Small intestine (tissue), 7 donors: ENCODE measurements around the gene LTBP2. TPM values are rescaled to one million over a fixed set of nuclear protein-coding genes. Genes with fewer than 3 reads are reported as not detected.

ENCODE experiments used
- DNase-seq, 2 donors: peaks; one replicate each; pipeline versions ENCODE4 v3.0.0 to v3.0.0-alpha.2; 2013
- FAIRE-seq: peaks from 2 replicates; lab custom pipeline; 2012; peaks lifted over from hg19 to GRCh38; lab: Jason Lieb, UNC
- H3K27ac ChIP-seq, 3 donors: one replicate each; pipeline ENCODE4 v1.5.1; 2013; ENCODE audit warnings: low read length in 2 of 3, mild to moderate bottlenecking in 2 of 3, control low read depth in 1 of 3, inconsistent platforms in 1 of 3, low read depth in 1 of 3, moderate library complexity in 1 of 3
- H3K27me3 ChIP-seq, 3 donors: one replicate each; pipeline ENCODE4 v1.6.1; 2013; ENCODE audit warnings: low read length in 3 of 3, inconsistent platforms in 1 of 3; ENCODE audit not compliant: control insufficient read depth in 3 of 3, insufficient read depth in 3 of 3
- H3K36me3 ChIP-seq, 3 donors: one replicate each; pipeline ENCODE4 v1.6.1; 2013; ENCODE audit warnings: low read length in 3 of 3, inconsistent platforms in 1 of 3, low read depth in 1 of 3, mild to moderate bottlenecking in 1 of 3, moderate library complexity in 1 of 3; ENCODE audit not compliant: control insufficient read depth in 3 of 3, insufficient read depth in 2 of 3
- H3K4me1 ChIP-seq, 3 donors: one replicate each; pipeline ENCODE4 v1.6.1; 2013; ENCODE audit warnings: low read length in 2 of 3, inconsistent platforms in 1 of 3, low read depth in 1 of 3, mild to moderate bottlenecking in 1 of 3, moderate library complexity in 1 of 3; ENCODE audit not compliant: control insufficient read depth in 3 of 3, insufficient read depth in 2 of 3
- H3K4me3 ChIP-seq, 3 donors: one replicate each; pipeline ENCODE4 v1.5.1; 2013; ENCODE audit warnings: low read length in 3 of 3, control low read depth in 1 of 3, inconsistent platforms in 1 of 3, low read depth in 1 of 3, mild to moderate bottlenecking in 1 of 3, moderate library complexity in 1 of 3
- H3K9me3 ChIP-seq, 2 donors: one replicate each; pipeline ENCODE4 v1.6.1; 2013; ENCODE audit warnings: low read depth in 1 of 2, low read length in 1 of 2; ENCODE audit not compliant: control insufficient read depth in 2 of 2, insufficient read depth in 1 of 2
- WGBS, 3 donors: extraction: QIAGEN DNeasy Blood & Tissue Kit; methylation state at CpG; one replicate each; pipeline ENCODE4 v1.1.7; 2013; 5-methylcytosine and 5-hydroxymethylcytosine counted together
- polyA plus RNA-seq, 4 donors: library from polyadenylated mRNA; stranded (reverse) in 3 of 4; unstranded in 1 of 4; fragments of 200-250 nt in 3 of 4; fragments of 120-200 nt in 1 of 4; gene quantifications; one replicate each; pipeline versions ENCODE4 v1.2.1 to v1.2.3, GENCODE V29; 2013
- donor health status: healthy with polysubstance abuse.
- donor health status: control.
- donor health status: control.
- donor health status: Bipolar disorder and iron deficiency.
- donor health status: healthy.

Gene LTBP2
- polyA plus RNA-seq, 4 donors = 0.22 to 1.8 (median 1.1) TPM

DNA sequence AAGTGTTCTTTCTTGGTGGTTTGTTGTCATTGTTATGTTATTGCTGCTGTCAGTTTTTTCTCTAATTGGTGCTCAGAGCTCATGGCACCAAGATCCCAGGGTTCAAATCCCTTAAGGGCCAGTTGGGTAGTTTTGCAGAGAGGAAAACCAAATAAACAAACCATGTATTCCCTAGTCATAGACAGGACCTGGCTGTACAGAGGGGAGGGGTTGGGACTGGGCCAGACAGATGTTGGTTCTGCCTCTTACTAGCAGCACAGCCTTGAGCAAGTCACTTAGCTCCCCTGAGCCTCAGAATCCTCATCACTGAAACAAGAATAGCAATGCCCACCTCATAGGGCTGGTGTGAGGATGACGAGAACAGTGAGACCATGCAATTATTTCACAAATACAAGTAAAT is 53.4 kb downstream of the LTBP2 start:
- no peaks in the 10 kb centered on the region for H3K36me3 ChIP-seq
- WGBS, 3 donors = 84 to 91% (median 89%) methylated on average over 1 of the region's 1 CpG
- FAIRE-seq = no peak
- no peak for DNase-seq
- no peak overlapping the region for H3K4me3 ChIP-seq
- no peaks in the 10 kb centered on the region for H3K4me1 ChIP-seq
- no peaks in the 10 kb centered on the region for H3K9me3 ChIP-seq
- H3K27ac ChIP-seq = no peak overlapping the region
- H3K27me3 ChIP-seq = no peaks in the 10 kb centered on the region

DNA sequence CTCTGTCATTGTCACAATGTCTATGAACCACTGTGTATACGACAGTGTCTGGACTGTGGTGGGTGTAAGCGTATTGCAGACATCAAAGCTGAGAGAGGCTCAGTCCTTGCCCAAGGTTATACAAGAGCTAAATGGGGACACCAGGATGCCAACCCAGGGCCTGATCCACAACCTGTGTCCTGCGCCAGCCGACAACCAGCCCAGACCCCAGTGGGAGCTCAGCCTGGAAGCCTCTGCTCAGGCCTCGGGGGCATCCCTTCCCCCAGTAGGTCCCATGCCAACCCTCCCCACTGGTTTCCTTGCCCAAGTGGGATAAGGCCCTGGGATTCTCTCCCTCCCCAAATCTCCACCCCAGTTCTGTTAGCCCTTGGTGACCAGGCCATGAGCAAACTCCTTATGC is 54.3 kb downstream of the LTBP2 start:
- DNase-seq = no peak
- 75 to 79% (median 78%) methylated on average over 5 of the region's 5 CpGs for WGBS, 3 donors
- H3K4me3 ChIP-seq = no peak overlapping the region
- H3K36me3 ChIP-seq = no peaks in the 10 kb centered on the region
- H3K4me1 ChIP-seq = no peaks in the 10 kb centered on the region
- no peaks in the 10 kb centered on the region for H3K9me3 ChIP-seq
- no peak for FAIRE-seq
- H3K27ac ChIP-seq = no peak overlapping the region
- H3K27me3 ChIP-seq = peaks cover 0 to 2% (median 0%) of the 10 kb centered on the region in 3 donors

DNA sequence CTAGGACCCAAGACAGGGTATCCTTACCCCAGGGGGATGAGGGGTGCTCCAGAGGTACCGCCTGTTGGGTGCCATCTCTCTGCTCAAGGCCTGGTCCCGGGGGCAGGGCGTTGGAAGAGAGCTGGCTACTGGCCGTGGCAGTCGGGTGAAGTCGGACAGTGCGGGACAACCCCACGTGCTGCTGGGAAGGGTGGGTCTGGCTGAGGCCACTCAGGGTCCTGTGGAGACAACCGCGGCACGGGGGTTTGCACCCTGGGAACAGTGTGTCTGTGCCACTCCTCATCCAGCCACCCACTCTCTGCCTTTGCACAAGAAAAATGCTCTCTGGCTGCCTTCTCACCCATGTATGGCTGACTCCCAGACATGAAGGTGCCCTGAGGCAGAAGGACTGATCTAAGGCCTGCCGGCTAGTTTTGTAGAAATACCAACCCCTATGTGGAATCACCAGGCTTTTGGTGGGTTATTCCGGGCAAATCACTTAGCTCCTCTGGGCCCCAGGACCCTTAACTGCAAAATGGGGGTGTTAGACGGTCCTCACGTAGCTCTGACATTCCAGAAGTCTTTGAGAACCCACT is 56.5 kb downstream of the LTBP2 start:
- H3K27ac ChIP-seq = no peak overlapping the region
- WGBS, 3 donors = 90 to 93% (median 93%) methylated on average over 15 of the region's 15 CpGs
- peaks cover 0 to 2% (median 0%) of the 10 kb centered on the region in 3 donors for H3K27me3 ChIP-seq
- no peak overlapping the region for H3K4me3 ChIP-seq
- H3K9me3 ChIP-seq = no peaks in the 10 kb centered on the region
- no peaks in the 10 kb centered on the region for H3K4me1 ChIP-seq
- DNase-seq = no peak
- H3K36me3 ChIP-seq = no peaks in the 10 kb centered on the region
- no peak for FAIRE-seq

DNA sequence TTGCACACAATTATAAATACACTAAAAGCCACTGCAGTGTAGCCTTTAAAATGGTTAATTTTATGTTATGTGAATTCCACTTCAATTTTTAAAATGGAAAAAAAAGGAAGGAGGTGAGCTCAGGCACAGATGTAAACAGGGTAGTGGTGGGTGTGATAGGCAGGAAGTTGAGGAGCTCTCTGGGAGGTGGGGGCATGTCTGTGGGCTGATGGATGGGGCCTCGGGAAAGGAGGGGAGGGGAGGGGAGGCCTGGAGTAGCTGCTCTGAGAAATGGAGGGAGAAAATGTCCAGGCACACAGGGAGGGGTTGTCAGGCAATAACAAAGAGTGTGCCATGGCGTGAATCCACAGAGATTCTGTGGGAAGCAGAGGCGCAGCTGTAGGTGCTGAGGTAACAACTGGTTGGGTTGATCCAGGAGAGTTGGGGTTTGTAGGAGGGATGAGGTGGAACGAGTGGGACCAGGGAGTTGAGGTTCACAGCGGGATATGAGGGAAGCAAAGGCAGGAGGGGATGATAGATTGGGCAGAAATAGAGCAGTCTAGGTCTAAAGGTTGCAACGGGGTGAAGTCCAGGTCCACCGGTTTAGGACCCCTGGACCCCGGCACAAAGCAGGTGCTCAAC is 57.2 kb downstream of the LTBP2 start:
- 61 to 75% (median 74%) methylated on average over 8 of the region's 8 CpGs for WGBS, 3 donors
- FAIRE-seq (no peak), DNase-seq (no peak)
- H3K36me3 ChIP-seq = no peaks in the 10 kb centered on the region
- H3K4me1 ChIP-seq = no peaks in the 10 kb centered on the region
- H3K9me3 ChIP-seq = no peaks in the 10 kb centered on the region
- H3K27me3 ChIP-seq = peaks cover 0 to 2% (median 0%) of the 10 kb centered on the region in 3 donors
- no peak overlapping the region for H3K27ac ChIP-seq
- H3K4me3 ChIP-seq = no peak overlapping the region

DNA sequence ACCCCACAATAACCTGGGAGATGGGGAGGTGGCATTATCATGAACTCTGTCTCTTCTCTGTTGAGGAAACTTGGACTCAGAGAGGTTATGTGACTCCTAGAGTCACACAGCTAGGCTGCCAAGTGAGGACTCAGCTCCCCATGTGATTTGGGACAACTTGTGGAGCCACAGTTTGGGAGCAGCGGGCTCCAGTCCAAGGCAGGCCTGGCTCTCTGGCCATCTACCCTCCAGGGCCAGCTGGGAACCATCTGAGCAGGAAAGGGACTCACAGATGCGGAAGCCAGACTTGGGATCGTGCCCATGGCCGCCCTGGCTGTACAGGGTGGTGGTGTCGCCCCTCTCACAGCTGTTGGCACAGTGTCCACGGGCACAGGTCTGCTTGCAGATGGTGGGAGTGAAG is 59.4 kb downstream of the LTBP2 start:
- no peak for DNase-seq
- Histone ChIP-seq H3K36me3 (no peaks in the 10 kb centered on the region), H3K27me3 (peaks cover 0 to 2% (median 0%) of the 10 kb centered on the region in 3 donors), H3K4me1 (no peaks in the 10 kb centered on the region), H3K4me3 (no peak overlapping the region), H3K9me3 (no peaks in the 10 kb centered on the region), H3K27ac (peak overlapping the region in 1 of 3 donors; percentile 24)
- no peak for FAIRE-seq
- WGBS, 3 donors = 57 to 75% (median 70%) methylated on average over 6 of the region's 6 CpGs

DNA sequence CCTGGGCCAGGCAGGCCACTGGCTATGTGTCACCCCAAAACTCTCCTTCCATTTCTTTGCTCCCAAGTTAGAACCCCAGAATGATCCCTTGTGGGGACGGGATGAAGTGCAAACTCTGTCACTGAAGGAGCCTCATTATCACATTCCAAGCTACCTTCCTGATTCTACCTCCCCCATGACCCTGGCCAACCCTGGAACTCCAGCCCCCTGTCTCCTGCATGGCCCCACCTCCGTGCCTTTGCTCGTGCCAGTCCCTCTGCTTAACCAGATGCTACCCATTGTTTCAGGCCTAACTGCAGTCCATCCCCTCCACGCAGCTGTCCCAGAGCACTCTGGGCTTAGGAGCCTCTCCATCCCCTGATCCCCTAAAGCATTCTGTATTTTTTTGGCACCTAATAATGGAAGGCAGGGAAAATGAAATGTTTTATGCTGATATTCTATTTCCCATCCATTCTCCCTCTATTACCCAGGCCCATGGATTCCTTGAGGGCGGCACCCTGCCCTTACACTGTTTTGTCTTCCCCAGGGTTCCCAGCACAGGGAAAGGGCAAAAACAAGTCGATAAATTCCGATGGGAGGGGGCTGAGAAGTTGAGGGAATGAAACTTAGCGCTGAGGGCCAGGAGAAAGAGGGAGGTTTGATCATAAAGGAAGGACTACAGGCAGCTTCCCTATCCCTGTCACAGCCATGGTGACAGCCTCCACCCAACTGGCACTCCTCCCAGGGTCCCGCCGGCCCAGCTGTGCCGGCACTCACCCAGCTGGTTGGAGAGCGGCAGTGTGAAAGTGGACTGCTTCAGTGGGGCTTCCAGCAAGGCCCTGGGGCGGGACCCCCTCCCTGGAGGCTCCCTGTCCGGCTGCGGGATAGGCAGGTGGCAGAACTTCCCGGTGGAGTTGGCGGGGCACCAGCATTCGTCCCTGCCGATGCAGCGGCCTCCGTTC is 60.3 kb downstream of the LTBP2 start:
- H3K27me3 ChIP-seq = peaks cover 0 to 2% (median 0%) of the 10 kb centered on the region in 3 donors
- DNase-seq = no peak
- peak overlapping the region in 1 of 3 donors; percentile 32 for H3K27ac ChIP-seq
- no peak overlapping the region for H3K4me3 ChIP-seq
- H3K4me1 ChIP-seq = no peaks in the 10 kb centered on the region
- no peaks in the 10 kb centered on the region for H3K36me3 ChIP-seq
- 57 to 64% (median 62%) methylated on average over 21 of the region's 21 CpGs for WGBS, 3 donors
- no peaks in the 10 kb centered on the region for H3K9me3 ChIP-seq
- FAIRE-seq = no peak

DNA sequence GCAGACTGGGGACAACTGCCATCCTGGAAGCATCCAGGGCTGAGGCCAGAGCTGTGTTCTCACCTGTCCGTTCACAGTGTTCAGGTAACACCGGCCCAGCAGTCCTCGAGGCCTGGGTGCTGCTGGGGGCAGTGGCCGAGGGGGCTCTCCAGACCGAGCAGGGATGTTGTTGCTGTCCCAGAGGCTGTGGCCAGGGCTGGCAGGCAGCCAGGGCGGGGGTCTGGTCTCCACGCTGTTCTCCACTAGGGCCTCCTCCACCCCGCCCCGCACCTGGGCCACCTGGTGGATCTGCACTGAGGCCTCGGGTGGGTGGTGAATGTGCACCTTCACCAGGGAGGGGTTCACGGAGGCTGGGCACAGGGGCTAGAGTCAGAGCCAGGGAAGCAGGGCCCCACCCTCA is 61.0 kb downstream of the LTBP2 start:
- no peaks in the 10 kb centered on the region for H3K36me3 ChIP-seq
- no peaks in the 10 kb centered on the region for H3K9me3 ChIP-seq
- no peak for FAIRE-seq
- H3K4me1 ChIP-seq = no peaks in the 10 kb centered on the region
- DNase-seq = no peak
- no peak overlapping the region for H3K4me3 ChIP-seq
- peaks cover 0 to 2% (median 0%) of the 10 kb centered on the region in 3 donors for H3K27me3 ChIP-seq
- WGBS, 3 donors = 69 to 81% (median 74%) methylated on average over 11 of the region's 11 CpGs
- no peak overlapping the region for H3K27ac ChIP-seq

DNA sequence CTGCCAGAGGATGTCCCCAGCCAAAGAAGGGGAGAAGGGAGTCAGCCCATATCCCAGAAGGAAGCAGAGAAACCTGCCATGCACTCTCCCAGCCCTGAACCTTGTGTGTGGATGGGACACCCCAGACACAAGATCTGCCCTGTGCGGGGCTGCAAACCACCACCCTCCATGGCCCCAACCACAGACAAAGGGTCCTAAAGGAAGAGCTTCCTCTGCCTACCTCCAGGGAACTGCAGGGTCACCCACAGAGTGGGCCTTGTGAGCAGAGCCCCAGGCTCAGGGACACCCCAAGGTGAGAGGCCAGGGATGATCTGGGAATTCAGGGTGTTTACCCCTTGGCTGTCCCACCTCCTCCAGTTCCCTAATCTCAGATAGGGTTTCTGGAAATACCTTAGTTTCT is 62.0 kb downstream of the LTBP2 start:
- FAIRE-seq = no peak
- WGBS, 3 donors = 0% methylated on average over 1 of the region's 1 CpG
- H3K4me1 ChIP-seq = no peaks in the 10 kb centered on the region
- no peaks in the 10 kb centered on the region for H3K36me3 ChIP-seq
- H3K4me3 ChIP-seq = no peak overlapping the region
- DNase-seq = no peak
- H3K27me3 ChIP-seq = peaks cover 0 to 2% (median 0%) of the 10 kb centered on the region in 3 donors
- no peak overlapping the region for H3K27ac ChIP-seq
- no peaks in the 10 kb centered on the region for H3K9me3 ChIP-seq
